Ovary (tissue), 3 donors: ENCODE data around the gene LRRC56.

Experiments used
- CTCF ChIP-seq, 3 donors: fragments of 450-650 bp in 2 of 3; fragments of 200-600 bp in 1 of 3; IDR thresholded peaks; one replicate each; pipeline versions ENCODE4 v1.5.1 to v1.8.0; 2016 to 2022; ENCODE audit warnings: antibody characterized with exemption in 3 of 3, mild to moderate bottlenecking in 1 of 3
- EP300 ChIP-seq: sonication (generic); formaldehyde crosslinking; IDR thresholded peaks from one replicate; pipeline ENCODE4 v1.6.1; 2017; ENCODE audit warnings: antibody characterized with exemption
- POLR2A ChIP-seq: fragments of 450-650 bp; IDR thresholded peaks from one replicate; pipeline ENCODE4 v1.6.1; 2017; ENCODE audit warnings: antibody characterized with exemption, mild to moderate bottlenecking, moderate library complexity
- donor health status: DM: no; HTN: no; CAD: no.

DNA sequence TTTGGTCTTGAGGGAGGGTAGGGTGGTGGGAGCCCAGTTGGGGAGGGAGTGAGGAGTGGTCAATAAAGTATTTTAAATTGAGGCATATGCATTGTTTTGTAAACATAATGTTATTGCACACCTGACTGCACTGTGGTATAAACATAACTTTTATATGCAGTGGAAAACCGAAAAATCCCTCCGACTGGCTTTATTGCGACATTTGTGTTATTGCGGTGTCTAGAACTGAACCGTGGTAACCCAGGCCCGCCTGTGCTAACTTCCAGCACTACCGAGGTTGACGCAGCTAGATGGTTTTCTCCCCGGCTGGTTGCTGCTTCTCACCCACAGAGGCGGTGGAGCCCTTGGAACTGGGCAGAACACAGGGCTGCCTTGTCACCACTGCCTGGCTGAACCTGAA is 22.7 kb upstream of the LRRC56 start:
- no peak for TF ChIP-seq CTCF (IDR thresholded peaks at IDR 0.05)
- TF ChIP-seq EP300 = no peak
- no peak for TF ChIP-seq POLR2A
